Muscle layer of colon (tissue), 2 donors: ENCODE results near the gene SEMA5A.

ENCODE experiments used
- H3K27ac ChIP-seq: one replicate; pipeline ENCODE4 v1.7.0; 2013; ENCODE audit warnings: low read depth, mild to moderate bottlenecking, low read length, moderate library complexity
- H3K27me3 ChIP-seq, 2 donors: one replicate each; pipeline ENCODE4 v1.7.0; 2013; ENCODE audit warnings: low read length in 2 of 2, mild to moderate bottlenecking in 2 of 2; ENCODE audit not compliant: insufficient read depth in 2 of 2, control insufficient read depth in 1 of 2
- H3K36me3 ChIP-seq: one replicate; pipeline ENCODE4 v1.7.0; 2013; ENCODE audit warnings: mild to moderate bottlenecking, low read length; ENCODE audit not compliant: insufficient read depth
- H3K4me1 ChIP-seq: one replicate; pipeline ENCODE4 v1.7.0; 2013; ENCODE audit warnings: mild to moderate bottlenecking, low read length; ENCODE audit not compliant: insufficient read depth
- H3K4me3 ChIP-seq, 2 donors: one replicate each; pipeline ENCODE4 v1.7.0; 2013; ENCODE audit warnings: low read length in 2 of 2, low read depth in 1 of 2, mild to moderate bottlenecking in 1 of 2, moderate library complexity in 1 of 2
- H3K9ac ChIP-seq: one replicate; pipeline ENCODE4 v1.7.0; 2013; ENCODE audit warnings: low read length
- H3K9me3 ChIP-seq: one replicate; pipeline ENCODE4 v1.7.0; 2013; ENCODE audit warnings: mild to moderate bottlenecking, low read length
- donor health status: abdominal sarcoma.
- donor health status: Adenocarcinoma of cecum.

SEMA5A gene

GRCh38 chr5:9388941-9389674 lies 156.8 kb downstream of the SEMA5A start:
- no peaks in the 10 kb centered on the region for H3K9me3 ChIP-seq
- H3K27me3 ChIP-seq, result no peaks in the 10 kb centered on the region
- H3K9ac ChIP-seq, result no peak overlapping the region
- H3K27ac ChIP-seq, result no peak overlapping the region
- no peak overlapping the region for H3K4me3 ChIP-seq
- H3K4me1 ChIP-seq, result no peaks in the 10 kb centered on the region
- H3K36me3 ChIP-seq, result no peaks in the 10 kb centered on the region

GRCh38 chr5:9387879-9388278 lies 158.0 kb downstream of the SEMA5A start:
- no peaks in the 10 kb centered on the region for H3K9me3 ChIP-seq
- H3K4me3 ChIP-seq, result no peak overlapping the region
- no peak overlapping the region for H3K9ac ChIP-seq
- H3K27ac ChIP-seq, result no peak overlapping the region
- H3K27me3 ChIP-seq, result no peaks in the 10 kb centered on the region
- no peaks in the 10 kb centered on the region for H3K36me3 ChIP-seq
- no peaks in the 10 kb centered on the region for H3K4me1 ChIP-seq

GRCh38 chr5:9386945-9387344 lies 158.9 kb downstream of the SEMA5A start:
- H3K4me3 ChIP-seq, result no peak overlapping the region
- H3K9me3 ChIP-seq, result no peaks in the 10 kb centered on the region
- no peak overlapping the region for H3K9ac ChIP-seq
- H3K4me1 ChIP-seq, result no peaks in the 10 kb centered on the region
- H3K27me3 ChIP-seq, result no peaks in the 10 kb centered on the region
- no peak overlapping the region for H3K27ac ChIP-seq
- H3K36me3 ChIP-seq, result no peaks in the 10 kb centered on the region

DNA sequence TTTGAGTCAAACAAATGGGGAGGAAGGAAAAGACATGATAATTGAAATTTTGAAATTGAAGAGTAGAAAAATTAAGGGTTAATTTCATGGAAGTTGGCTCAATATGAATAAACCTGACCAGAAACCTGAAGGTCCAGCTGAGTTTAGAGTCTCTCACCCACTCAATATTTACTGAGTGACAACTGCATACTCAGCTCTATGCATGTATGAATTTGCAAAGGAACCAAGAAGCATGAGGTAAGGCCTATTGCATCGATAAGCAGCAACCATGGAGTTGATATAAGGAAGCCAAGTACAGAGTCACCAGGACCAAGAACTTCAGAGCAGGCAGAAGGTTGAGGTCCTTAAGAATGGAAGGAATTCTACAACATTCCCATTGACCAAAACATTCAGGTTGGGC lies 163.4 kb downstream of the SEMA5A start:
- H3K9me3 ChIP-seq, result no peaks in the 10 kb centered on the region
- no peaks in the 10 kb centered on the region for H3K27me3 ChIP-seq
- no peaks in the 10 kb centered on the region for H3K4me1 ChIP-seq
- no peak overlapping the region for H3K27ac ChIP-seq
- H3K36me3 ChIP-seq, result no peaks in the 10 kb centered on the region
- no peak overlapping the region for H3K9ac ChIP-seq
- H3K4me3 ChIP-seq, result no peak overlapping the region

DNA sequence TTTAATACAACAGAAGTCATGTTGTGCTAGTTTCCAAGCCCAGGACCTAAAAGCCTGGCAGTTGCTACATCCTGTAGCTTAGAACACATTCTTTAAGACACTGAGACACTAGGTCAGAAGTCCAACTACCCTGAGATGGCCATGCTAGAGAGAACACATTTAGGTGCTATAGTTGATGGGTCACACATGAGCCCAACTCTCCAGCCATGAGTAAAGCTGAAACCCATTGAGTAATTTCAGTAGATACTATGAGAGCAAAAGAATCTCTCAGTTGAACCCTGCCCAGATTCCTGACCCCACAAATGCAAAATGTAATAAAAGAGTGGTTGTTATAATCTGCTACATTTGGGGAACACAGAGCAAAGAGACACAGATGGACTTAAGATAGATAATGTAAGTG lies 164.4 kb downstream of the SEMA5A start:
- no peak overlapping the region for H3K9ac ChIP-seq
- no peaks in the 10 kb centered on the region for H3K27me3 ChIP-seq
- no peak overlapping the region for H3K4me3 ChIP-seq
- H3K27ac ChIP-seq, result no peak overlapping the region
- no peaks in the 10 kb centered on the region for H3K36me3 ChIP-seq
- H3K4me1 ChIP-seq, result no peaks in the 10 kb centered on the region
- H3K9me3 ChIP-seq, result no peaks in the 10 kb centered on the region

DNA sequence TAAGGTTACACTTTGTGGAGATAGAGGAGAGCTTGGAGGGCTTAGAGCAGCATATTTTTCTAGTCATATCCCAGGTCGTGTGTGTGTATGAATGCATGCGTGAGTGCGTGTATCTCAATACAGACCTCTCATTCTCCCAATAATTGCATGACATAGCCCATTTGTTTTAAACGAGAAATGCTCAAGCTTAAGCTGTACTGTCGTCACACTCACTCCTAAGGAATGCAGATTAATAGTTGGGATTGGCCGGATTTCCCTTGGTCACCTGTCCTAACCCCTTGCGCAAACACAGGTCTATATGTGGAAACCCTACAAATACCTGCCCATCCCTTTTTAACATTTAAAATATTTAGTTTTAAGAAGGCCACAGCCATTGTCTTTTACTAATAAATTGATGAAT lies 165.8 kb downstream of the SEMA5A start:
- Histone ChIP-seq H3K27me3 (no peaks in the 10 kb centered on the region), H3K36me3 (no peaks in the 10 kb centered on the region), H3K27ac (no peak overlapping the region), H3K9me3 (no peaks in the 10 kb centered on the region), H3K4me3 (no peak overlapping the region), H3K9ac (no peak overlapping the region), H3K4me1 (no peaks in the 10 kb centered on the region)

- H3K9me3 ChIP-seq, result no peaks in the 10 kb centered on the region
- no peak overlapping the region for H3K4me3 ChIP-seq
- no peaks in the 10 kb centered on the region for H3K27me3 ChIP-seq
- H3K9ac ChIP-seq, result no peak overlapping the region
- H3K4me1 ChIP-seq, result no peaks in the 10 kb centered on the region
- no peaks in the 10 kb centered on the region for H3K36me3 ChIP-seq
- no peak overlapping the region for H3K27ac ChIP-seq
Measured at GRCh38 chr5:9376363-9377117, 169.3 kb downstream of the SEMA5A start.

DNA sequence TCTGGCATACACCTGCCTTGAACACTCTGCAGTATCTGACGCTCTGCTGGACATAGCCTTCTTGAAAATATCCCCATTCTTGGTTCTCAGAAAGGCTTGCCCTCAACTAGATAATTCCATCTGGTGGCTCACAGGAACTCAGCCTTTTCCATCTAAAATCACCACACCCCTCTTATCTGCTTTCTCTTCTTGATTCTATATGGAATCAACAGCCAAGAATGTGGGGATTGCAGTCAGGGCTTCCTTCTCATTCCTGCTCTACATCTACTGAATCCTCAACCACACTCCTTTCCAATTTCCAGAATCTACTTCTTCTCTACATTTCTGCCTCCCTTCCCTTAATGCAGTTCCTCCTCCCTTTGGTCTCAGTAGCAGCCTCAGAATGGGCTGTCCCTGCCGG lies 170.1 kb downstream of the SEMA5A start:
- no peaks in the 10 kb centered on the region for H3K27me3 ChIP-seq
- H3K4me3 ChIP-seq, result no peak overlapping the region

GRCh38 chr5:9374025-9374424 lies 171.8 kb downstream of the SEMA5A start:
- no peaks in the 10 kb centered on the region for H3K27me3 ChIP-seq
- H3K9me3 ChIP-seq, result no peaks in the 10 kb centered on the region
- no peak overlapping the region for H3K9ac ChIP-seq
- H3K4me3 ChIP-seq, result no peak overlapping the region
- H3K4me1 ChIP-seq, result no peaks in the 10 kb centered on the region
- H3K36me3 ChIP-seq, result no peaks in the 10 kb centered on the region
- H3K27ac ChIP-seq, result no peak overlapping the region

More for the DNA sequence above, 170.1 kb downstream of the SEMA5A start:
- Histone ChIP-seq H3K9ac (no peak overlapping the region), H3K27ac (no peak overlapping the region), H3K4me1 (no peaks in the 10 kb centered on the region), H3K36me3 (no peaks in the 10 kb centered on the region), H3K9me3 (no peaks in the 10 kb centered on the region)

- Histone ChIP-seq H3K36me3 (no peaks in the 10 kb centered on the region), H3K9me3 (no peaks in the 10 kb centered on the region), H3K27me3 (no peaks in the 10 kb centered on the region), H3K9ac (no peak overlapping the region), H3K4me3 (no peak overlapping the region), H3K27ac (no peak overlapping the region), H3K4me1 (no peaks in the 10 kb centered on the region)
Measured at GRCh38 chr5:9373571-9373970, 172.3 kb downstream of the SEMA5A start.

GRCh38 chr5:9370256-9370655 lies 175.6 kb downstream of the SEMA5A start:
- H3K9ac ChIP-seq, result no peak overlapping the region
- no peaks in the 10 kb centered on the region for H3K9me3 ChIP-seq
- no peaks in the 10 kb centered on the region for H3K36me3 ChIP-seq
- H3K27ac ChIP-seq, result no peak overlapping the region
- no peaks in the 10 kb centered on the region for H3K4me1 ChIP-seq
- H3K27me3 ChIP-seq, result no peaks in the 10 kb centered on the region
- no peak overlapping the region for H3K4me3 ChIP-seq

DNA sequence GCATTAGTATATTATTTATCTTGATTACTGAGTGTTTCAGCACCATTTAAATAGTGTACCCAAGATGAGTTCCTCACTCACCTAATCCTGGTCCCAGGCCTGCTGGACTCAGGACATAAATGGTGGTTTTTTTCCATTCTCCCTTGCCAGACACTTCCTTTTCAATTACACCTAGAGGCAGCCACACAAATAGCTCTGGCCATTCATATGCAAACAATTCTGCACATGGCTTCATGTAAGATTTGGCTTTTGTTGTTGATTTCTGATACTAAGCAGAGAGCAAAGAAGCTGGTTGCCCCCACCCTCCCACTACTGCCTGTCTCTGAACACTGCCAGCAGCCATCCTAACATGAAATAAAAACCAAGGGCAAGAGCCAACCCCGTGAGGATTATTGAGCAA lies 180.4 kb downstream of the SEMA5A start:
- Histone ChIP-seq H3K9me3 (no peaks in the 10 kb centered on the region), H3K9ac (no peak overlapping the region), H3K27ac (no peak overlapping the region), H3K4me3 (no peak overlapping the region), H3K27me3 (no peaks in the 10 kb centered on the region), H3K4me1 (no peaks in the 10 kb centered on the region), H3K36me3 (no peaks in the 10 kb centered on the region)
